ENCODE measurements around the gene KLF3. TPM values are rescaled to one million over a fixed set of nuclear protein-coding genes. Genes with fewer than 3 reads are reported as not detected.

Gene KLF3
- total RNA-seq, 1 donor from 2014 or later = 40.8 TPM

DNA sequence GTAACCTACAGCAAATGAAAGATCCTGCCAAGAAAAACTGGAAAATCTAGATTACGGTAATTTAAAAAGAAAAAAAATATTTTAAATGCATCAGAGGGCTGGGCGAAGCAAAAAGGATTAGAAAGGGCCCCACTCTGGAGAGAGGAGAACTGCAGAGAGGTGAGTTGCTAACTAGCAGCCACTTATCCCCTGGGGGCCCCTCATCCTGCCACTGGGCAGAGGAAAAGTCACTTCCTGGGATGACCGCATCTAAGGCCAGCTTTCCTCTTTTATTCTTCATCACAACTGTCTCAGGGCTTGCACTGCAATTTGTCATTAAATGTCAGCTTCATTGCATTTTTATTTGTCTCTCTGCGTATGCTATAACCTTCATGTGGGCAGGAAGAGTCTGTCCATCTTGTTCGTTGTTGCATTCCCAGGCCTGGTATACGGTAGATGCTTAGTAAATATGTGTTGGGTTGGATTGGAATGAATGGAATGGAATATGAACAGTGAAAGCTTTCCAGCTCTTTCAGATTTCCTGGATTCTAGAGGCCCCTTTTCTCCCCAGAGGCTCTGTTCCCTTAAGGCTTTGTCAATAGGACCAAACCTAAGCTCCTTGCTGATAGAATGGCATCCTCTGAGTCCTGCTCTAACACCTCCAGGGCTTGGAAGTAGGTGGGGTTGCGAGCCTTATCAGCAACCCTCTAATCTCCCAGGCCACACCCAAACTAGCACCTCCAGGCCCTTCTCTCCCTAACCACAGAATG is 59.9 kb downstream of the KLF3 start:
- no peaks in the 10 kb centered on the region for H3K9me3 ChIP-seq (ENCODE audit: insufficient read depth, low read depth, low read length)
- H3K4me2 ChIP-seq (ENCODE audit: low read length) = no peak overlapping the region
- DNase-seq (ENCODE audit: low read depth) = peak; percentile 36
- Mint-ChIP-seq H3K4me1 (ENCODE audit: low read depth, unreplicated experiment) (peaks cover 9% of the 10 kb centered on the region), H3K27me3 (ENCODE audit: low read depth, unreplicated experiment) (peaks cover 25% of the 10 kb centered on the region), H3K4me3 (ENCODE audit: unreplicated experiment) (no peak overlapping the region), H3K36me3 (ENCODE audit: low read depth, unreplicated experiment) (peaks cover under 1% of the 10 kb centered on the region), H3K9me3 (ENCODE audit: unreplicated experiment) (no peaks in the 10 kb centered on the region), H3K27ac (ENCODE audit: unreplicated experiment) (no peak overlapping the region)
- no peak for TF ChIP-seq EZH2 (IDR thresholded peaks at IDR 0.05; ENCODE audit: insufficient read depth, low read length)
- TF ChIP-seq CTCF (IDR thresholded peaks at IDR 0.05; ENCODE audit: insufficient read depth, low read depth, low read length) = no peak
- H3K9ac ChIP-seq (ENCODE audit: low read length) = no peak overlapping the region
- no peak overlapping the region for H2AFZ ChIP-seq (ENCODE audit: low read depth, low read length)
- no peaks in the 10 kb centered on the region for H4K20me1 ChIP-seq (ENCODE audit: insufficient read depth, low read length)
- peaks cover 9% of the 10 kb centered on the region for H3K4me1 ChIP-seq (ENCODE audit: insufficient read depth, low read length)
- no peak overlapping the region for H3K27ac ChIP-seq (ENCODE audit: low read depth, low read length)
- peaks cover 11% of the 10 kb centered on the region for H3K27me3 ChIP-seq (ENCODE audit: insufficient read depth, low read length)
- FAIRE-seq = peak; percentile 23
- H3K4me3 ChIP-seq (ENCODE audit: insufficient read depth, low read depth, low read length) = no peak overlapping the region
- no peaks in the 10 kb centered on the region for H3K79me2 ChIP-seq (ENCODE audit: insufficient read depth, low read length)
- H3K36me3 ChIP-seq (ENCODE audit: insufficient read depth, low read length) = no peaks in the 10 kb centered on the region

DNA sequence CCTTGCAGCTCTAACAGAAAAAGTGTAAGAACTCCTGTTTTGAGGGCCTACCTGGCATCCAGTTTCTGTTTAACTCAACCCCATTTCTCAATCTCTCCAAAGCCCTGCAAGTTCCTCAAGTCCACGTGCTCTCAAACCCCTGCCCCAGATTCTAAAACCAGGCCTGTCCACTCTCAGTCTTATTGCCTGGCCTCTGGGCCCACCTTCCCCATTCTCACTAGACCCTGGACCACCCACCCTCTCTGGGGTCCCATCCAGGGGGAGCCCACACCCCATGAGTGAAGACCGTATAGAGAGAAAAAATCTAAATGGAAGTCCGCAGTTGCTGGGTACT is 60.4 kb downstream of the KLF3 start:
- H3K4me1 ChIP-seq (ENCODE audit: insufficient read depth, low read length) = peaks cover 9% of the 10 kb centered on the region
- no peak overlapping the region for H2AFZ ChIP-seq (ENCODE audit: low read depth, low read length)
- H3K27me3 Mint-ChIP-seq (ENCODE audit: low read depth, unreplicated experiment) = peaks cover 26% of the 10 kb centered on the region
- no peaks in the 10 kb centered on the region for H3K79me2 ChIP-seq (ENCODE audit: insufficient read depth, low read length)
- no peak overlapping the region for H3K4me2 ChIP-seq (ENCODE audit: low read length)
- no peaks in the 10 kb centered on the region for H3K9me3 Mint-ChIP-seq (ENCODE audit: unreplicated experiment)
- no peak overlapping the region for H3K9ac ChIP-seq (ENCODE audit: low read length)
- H3K27me3 ChIP-seq (ENCODE audit: insufficient read depth, low read length) = peaks cover 14% of the 10 kb centered on the region
- H3K9me3 ChIP-seq (ENCODE audit: insufficient read depth, low read depth, low read length) = no peaks in the 10 kb centered on the region
- H4K20me1 ChIP-seq (ENCODE audit: insufficient read depth, low read length) = no peaks in the 10 kb centered on the region
- TF ChIP-seq CTCF (IDR thresholded peaks at IDR 0.05; ENCODE audit: insufficient read depth, low read depth, low read length) (no peak), EZH2 (IDR thresholded peaks at IDR 0.05; ENCODE audit: insufficient read depth, low read length) (no peak)
- no peak for FAIRE-seq
- DNase-seq (ENCODE audit: low read depth) = no peak
- no peak overlapping the region for H3K27ac ChIP-seq (ENCODE audit: low read depth, low read length)
- H3K36me3 ChIP-seq (ENCODE audit: insufficient read depth, low read length) = no peaks in the 10 kb centered on the region
- H3K4me1 Mint-ChIP-seq (ENCODE audit: low read depth, unreplicated experiment) = peaks cover 9% of the 10 kb centered on the region
- H3K4me3 ChIP-seq (ENCODE audit: insufficient read depth, low read depth, low read length) = no peak overlapping the region
- H3K36me3 Mint-ChIP-seq (ENCODE audit: low read depth, unreplicated experiment) = peaks cover 2% of the 10 kb centered on the region
- peak overlapping the region; percentile 4 for H3K27ac Mint-ChIP-seq (ENCODE audit: unreplicated experiment)
- H3K4me3 Mint-ChIP-seq (ENCODE audit: unreplicated experiment) = no peak overlapping the region

GRCh38 chr4:38728631-38729141 is 64.7 kb downstream of the KLF3 start:
- Histone ChIP-seq H3K9me3 (ENCODE audit: insufficient read depth, low read depth, low read length) (peaks cover 3% of the 10 kb centered on the region), H3K4me2 (ENCODE audit: low read length) (no peak overlapping the region), H3K4me3 (ENCODE audit: insufficient read depth, low read depth, low read length) (no peak overlapping the region), H3K27me3 (ENCODE audit: insufficient read depth, low read length) (peaks cover 14% of the 10 kb centered on the region), H3K4me1 (ENCODE audit: insufficient read depth, low read length) (peaks cover 14% of the 10 kb centered on the region), H2AFZ (ENCODE audit: low read depth, low read length) (no peak overlapping the region), H3K9ac (ENCODE audit: low read length) (no peak overlapping the region), H3K79me2 (ENCODE audit: insufficient read depth, low read length) (no peaks in the 10 kb centered on the region), H4K20me1 (ENCODE audit: insufficient read depth, low read length) (no peaks in the 10 kb centered on the region), H3K27ac (ENCODE audit: low read depth, low read length) (no peak overlapping the region), H3K36me3 (ENCODE audit: insufficient read depth, low read length) (no peaks in the 10 kb centered on the region)
- no peak overlapping the region for H3K27ac Mint-ChIP-seq (ENCODE audit: unreplicated experiment)
- peaks cover 2% of the 10 kb centered on the region for H3K9me3 Mint-ChIP-seq (ENCODE audit: unreplicated experiment)
- TF ChIP-seq CTCF (IDR thresholded peaks at IDR 0.05; ENCODE audit: insufficient read depth, low read depth, low read length) = no peak
- TF ChIP-seq EZH2 (IDR thresholded peaks at IDR 0.05; ENCODE audit: insufficient read depth, low read length) = no peak
- H3K4me3 Mint-ChIP-seq (ENCODE audit: unreplicated experiment) = no peak overlapping the region
- FAIRE-seq (no peak), DNase-seq (ENCODE audit: low read depth) (no peak)
- peaks cover 2% of the 10 kb centered on the region for H3K36me3 Mint-ChIP-seq (ENCODE audit: low read depth, unreplicated experiment)
- H3K27me3 Mint-ChIP-seq (ENCODE audit: low read depth, unreplicated experiment) = peaks cover 24% of the 10 kb centered on the region
- H3K4me1 Mint-ChIP-seq (ENCODE audit: low read depth, unreplicated experiment) = peaks cover 14% of the 10 kb centered on the region

Measured in astrocyte (in vitro differentiated cells and primary cell).